OCI-LY3 (cell line): ENCODE results near the gene SLC13A3.

ENCODE experiments used
- H2AFZ ChIP-seq: fragments of 200-600, 300-600 bp; shearing (Covaris generic); 2 replicates; pipeline ENCODE4 v1.6.0; 2014; ENCODE audit warnings: antibody characterized with exemption, low read depth, low read length
- H3K27ac ChIP-seq: fragments of 200-600, 300-600 bp; sonication (generic); 2 replicates; pipeline ENCODE4 v1.5.1; 2014; ENCODE audit warnings: mild to moderate bottlenecking, low read length, moderate library complexity, mixed read lengths
- H3K27me3 ChIP-seq: fragments of 200-600, 300-600 bp; sonication (generic); 2 replicates; pipeline ENCODE4 v1.6.1; 2014; ENCODE audit warnings: low read depth, low read length, mixed read lengths
- H3K36me3 ChIP-seq: fragments of 200-600, 300-600 bp; sonication (generic); replicated peaks from 2 replicates; pipeline ENCODE3; 2014; ENCODE audit warnings: low read depth, low read length, mixed read lengths
- H3K4me1 ChIP-seq: fragments of 300-600, 200-600 bp; sonication (generic); 2 replicates; pipeline ENCODE4 v1.6.1; 2014; ENCODE audit warnings: low read length, mixed read lengths
- H3K4me2 ChIP-seq: fragments of 200-600, 300-600 bp; sonication (generic); 2 replicates; pipeline ENCODE4 v1.6.1; 2014; ENCODE audit warnings: low read length, mixed read lengths
- H3K4me3 ChIP-seq: fragments of 300-600, 200-600 bp; sonication (generic); 2 replicates; pipeline ENCODE4 v1.5.1; 2014; ENCODE audit warnings: antibody characterized with exemption, mild to moderate bottlenecking, low read length, moderate library complexity
- H3K79me2 ChIP-seq: fragments of 300-600, 200-600 bp; shearing (Covaris generic); 2 replicates; pipeline ENCODE4 v1.6.1; 2014; ENCODE audit warnings: mild to moderate bottlenecking, low read length, mixed read lengths
- H3K9ac ChIP-seq: fragments of 300-600, 200-600 bp; shearing (Covaris generic); 2 replicates; pipeline ENCODE4 v1.6.0; 2014; ENCODE audit warnings: mild to moderate bottlenecking, low read length, moderate library complexity
- H3K9me3 ChIP-seq: fragments of 200-600, 300-600 bp; shearing (Covaris generic); 2 replicates; pipeline ENCODE4 v1.6.1; 2014; ENCODE audit warnings: low read length, mixed read lengths; ENCODE audit not compliant: insufficient read depth
- H4K20me1 ChIP-seq: fragments of 200-600, 300-600 bp; sonication (generic); 2 replicates; pipeline ENCODE4 v1.6.1; 2016; ENCODE audit warnings: low read length, mixed read lengths; ENCODE audit not compliant: insufficient read depth
- CTCF ChIP-seq: fragments of 200-600, 300-600 bp; sonication (generic); IDR thresholded peaks from 2 replicates; pipeline ENCODE4 v1.5.1; 2014; ENCODE audit warnings: antibody characterized with exemption, low read length, low read depth
- EZH2phosphoT487 ChIP-seq: fragments of 200-600 bp; shearing (Covaris generic); IDR thresholded peaks from 2 replicates; pipeline ENCODE4 v1.6.1; 2018; ENCODE audit warnings: antibody characterized with exemption, mixed run types, low read depth

Gene SLC13A3

GRCh38 chr20:46543033-46543432 is 108.2 kb downstream of the SLC13A3 start:
- Histone ChIP-seq H3K36me3 (no peaks in the 10 kb centered on the region), H3K4me1 (peaks cover 8% of the 10 kb centered on the region), H3K4me3 (no peak overlapping the region), H3K27me3 (peaks cover 30% of the 10 kb centered on the region), H3K4me2 (no peak overlapping the region), H2AFZ (no peak overlapping the region), H4K20me1 (0 out of 2 replicates have a peak, but pooled peaks cover 3% of the 10 kb centered on the region), H3K27ac (no peak overlapping the region), H3K9me3 (no peaks in the 10 kb centered on the region), H3K79me2 (no peaks in the 10 kb centered on the region), H3K9ac (no peak overlapping the region)
- TF ChIP-seq CTCF (no peak), EZH2phosphoT487 (no peak)

- TF ChIP-seq EZH2phosphoT487: no peak
- TF ChIP-seq CTCF: no peak
- Histone ChIP-seq H3K9ac (no peak overlapping the region), H3K79me2 (no peaks in the 10 kb centered on the region), H3K27ac (no peak overlapping the region), H3K4me3 (no peak overlapping the region), H3K4me2 (no peak overlapping the region), H4K20me1 (0 out of 2 replicates have a peak, but pooled peaks cover 3% of the 10 kb centered on the region), H3K4me1 (peaks cover 8% of the 10 kb centered on the region), H3K27me3 (peaks cover 43% of the 10 kb centered on the region), H2AFZ (no peak overlapping the region), H3K9me3 (no peaks in the 10 kb centered on the region), H3K36me3 (no peaks in the 10 kb centered on the region)
These were observed 109.9 kb downstream of the SLC13A3 start for GRCh38 chr20:46541229-46541935.

- no peaks in the 10 kb centered on the region for H3K9me3 ChIP-seq
- no peak overlapping the region for H3K4me3 ChIP-seq
- H3K4me2 ChIP-seq: no peak overlapping the region
- H3K27ac ChIP-seq: no peak overlapping the region
- H2AFZ ChIP-seq: no peak overlapping the region
- H3K27me3 ChIP-seq: peaks cover 47% of the 10 kb centered on the region
- H3K4me1 ChIP-seq: no peaks in the 10 kb centered on the region
- no peaks in the 10 kb centered on the region for H3K79me2 ChIP-seq
- H3K9ac ChIP-seq: no peak overlapping the region
- H4K20me1 ChIP-seq: no peaks in the 10 kb centered on the region
- TF ChIP-seq EZH2phosphoT487 (no peak), CTCF (no peak)
- H3K36me3 ChIP-seq: no peaks in the 10 kb centered on the region
These were observed 112.1 kb downstream of the SLC13A3 start for GRCh38 chr20:46539113-46539512.

- no peaks in the 10 kb centered on the region for H3K79me2 ChIP-seq
- H3K4me3 ChIP-seq: no peak overlapping the region
- H3K36me3 ChIP-seq: no peaks in the 10 kb centered on the region
- H3K27me3 ChIP-seq: peaks cover 17% of the 10 kb centered on the region
- H3K4me1 ChIP-seq: no peaks in the 10 kb centered on the region
- H4K20me1 ChIP-seq: no peaks in the 10 kb centered on the region
- H3K9ac ChIP-seq: no peak overlapping the region
- H3K4me2 ChIP-seq: no peak overlapping the region
- no peak for TF ChIP-seq CTCF
- no peak for TF ChIP-seq EZH2phosphoT487
- H2AFZ ChIP-seq: no peak overlapping the region
- H3K9me3 ChIP-seq: no peaks in the 10 kb centered on the region
- no peak overlapping the region for H3K27ac ChIP-seq
These were observed 120.6 kb downstream of the SLC13A3 start for GRCh38 chr20:46530640-46531039.
